ELR (cell line): ENCODE measurements around the gene CCDC146.
A peak's percentile ranks its signal among the peaks of the same experiment; 100 is the strongest.
"Not testable (repeated sequence)": the region's sequence is repeated elsewhere in the genome, so short reads cannot be mapped to it uniquely, and the experiment has no call there.

Source experiments
- DNase-seq: peaks from one replicate; pipeline ENCODE4 v3.0.0-alpha.2; 2015; ENCODE audit warnings: low read depth

CCDC146 gene, protein sequence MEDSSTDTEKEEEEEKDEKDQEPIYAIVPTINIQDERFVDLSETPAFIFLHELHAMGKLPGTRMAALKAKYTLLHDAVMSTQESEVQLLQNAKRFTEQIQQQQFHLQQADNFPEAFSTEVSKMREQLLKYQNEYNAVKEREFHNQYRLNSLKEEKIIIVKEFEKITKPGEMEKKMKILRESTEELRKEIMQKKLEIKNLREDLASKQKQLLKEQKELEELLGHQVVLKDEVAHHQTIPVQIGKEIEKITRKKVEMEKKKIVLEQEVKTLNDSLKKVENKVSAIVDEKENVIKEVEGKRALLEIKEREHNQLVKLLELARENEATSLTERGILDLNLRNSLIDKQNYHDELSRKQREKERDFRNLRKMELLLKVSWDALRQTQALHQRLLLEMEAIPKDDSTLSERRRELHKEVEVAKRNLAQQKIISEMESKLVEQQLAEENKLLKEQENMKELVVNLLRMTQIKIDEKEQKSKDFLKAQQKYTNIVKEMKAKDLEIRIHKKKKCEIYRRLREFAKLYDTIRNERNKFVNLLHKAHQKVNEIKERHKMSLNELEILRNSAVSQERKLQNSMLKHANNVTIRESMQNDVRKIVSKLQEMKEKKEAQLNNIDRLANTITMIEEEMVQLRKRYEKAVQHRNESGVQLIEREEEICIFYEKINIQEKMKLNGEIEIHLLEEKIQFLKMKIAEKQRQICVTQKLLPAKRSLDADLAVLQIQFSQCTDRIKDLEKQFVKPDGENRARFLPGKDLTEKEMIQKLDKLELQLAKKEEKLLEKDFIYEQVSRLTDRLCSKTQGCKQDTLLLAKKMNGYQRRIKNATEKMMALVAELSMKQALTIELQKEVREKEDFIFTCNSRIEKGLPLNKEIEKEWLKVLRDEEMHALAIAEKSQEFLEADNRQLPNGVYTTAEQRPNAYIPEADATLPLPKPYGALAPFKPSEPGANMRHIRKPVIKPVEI

DNA sequence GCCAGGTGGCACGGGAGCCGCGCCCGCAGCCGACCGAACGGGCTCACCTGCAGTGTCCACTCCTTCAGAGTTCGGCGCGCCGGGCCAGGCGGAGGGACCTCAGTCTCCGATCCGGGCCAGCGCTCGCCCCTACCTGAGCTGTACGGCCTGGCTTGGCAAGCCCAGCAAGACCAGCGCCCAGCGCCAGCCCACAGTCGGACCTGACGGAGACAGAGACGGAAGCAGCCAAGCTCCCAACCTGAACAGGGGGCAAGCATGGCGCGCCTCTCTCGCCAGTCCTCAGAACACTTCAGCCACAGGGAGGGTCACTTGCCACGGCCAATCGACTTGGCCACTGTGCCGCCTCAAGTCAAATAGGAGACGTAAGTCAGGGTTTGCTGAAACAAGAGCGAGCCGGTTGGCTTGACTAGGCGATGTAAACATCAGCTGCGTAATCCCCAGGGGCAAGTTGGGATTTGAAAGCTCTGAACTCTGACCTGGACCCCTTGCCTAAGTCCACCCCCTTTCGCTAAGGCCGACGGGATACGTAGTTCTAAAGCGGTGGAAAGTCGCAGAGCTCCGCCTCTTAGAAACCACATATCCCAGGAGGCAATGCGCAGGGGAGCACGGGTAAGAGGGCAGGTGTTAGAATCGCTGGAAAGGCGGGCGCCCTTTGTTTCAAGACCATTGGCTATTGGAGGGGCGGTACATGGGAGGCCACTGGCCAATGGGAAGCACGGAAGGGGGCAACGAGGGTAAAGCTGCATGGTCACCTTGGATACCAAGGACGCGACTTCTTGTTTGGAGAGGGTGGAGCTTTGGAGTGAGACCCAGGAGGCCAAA, at the start of gene CCDC146:
Gene CCDC146 (plus strand): TSS at position 756 of the 822 bp plus-strand sequence. CDS start 45,054 bp downstream, outside the sequence.
- peak; percentile 98 for DNase-seq

DNA sequence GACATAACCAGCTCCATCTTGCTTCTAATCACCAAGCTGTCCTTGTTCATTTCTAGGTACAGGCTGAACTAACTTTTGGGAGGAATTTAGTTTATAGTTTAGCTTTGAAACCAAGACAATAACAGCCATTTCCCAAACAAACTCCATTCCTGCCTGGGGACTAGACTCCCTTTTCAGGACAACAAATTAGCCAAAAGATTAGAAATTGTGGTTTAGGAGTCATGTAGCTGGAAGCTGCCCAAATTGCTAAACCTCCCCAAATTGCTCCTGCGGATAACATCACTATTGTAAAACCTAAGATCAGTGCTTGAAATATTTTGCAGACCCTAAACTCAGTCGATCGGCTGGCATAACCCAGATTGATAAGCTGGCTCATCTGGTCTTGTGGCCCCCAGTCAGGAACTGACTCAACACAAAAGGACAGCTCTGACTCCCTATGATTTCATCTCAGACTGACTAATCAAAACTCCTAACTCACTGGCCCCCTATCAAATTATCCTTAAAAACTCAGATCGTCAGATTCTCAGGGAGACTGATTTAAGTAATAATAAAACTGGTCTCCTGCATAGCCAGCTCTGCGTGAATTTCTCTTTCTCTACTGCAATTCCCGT, 47.5 kb upstream of the CCDC146 start:
- DNase-seq: peak; percentile 9

DNA sequence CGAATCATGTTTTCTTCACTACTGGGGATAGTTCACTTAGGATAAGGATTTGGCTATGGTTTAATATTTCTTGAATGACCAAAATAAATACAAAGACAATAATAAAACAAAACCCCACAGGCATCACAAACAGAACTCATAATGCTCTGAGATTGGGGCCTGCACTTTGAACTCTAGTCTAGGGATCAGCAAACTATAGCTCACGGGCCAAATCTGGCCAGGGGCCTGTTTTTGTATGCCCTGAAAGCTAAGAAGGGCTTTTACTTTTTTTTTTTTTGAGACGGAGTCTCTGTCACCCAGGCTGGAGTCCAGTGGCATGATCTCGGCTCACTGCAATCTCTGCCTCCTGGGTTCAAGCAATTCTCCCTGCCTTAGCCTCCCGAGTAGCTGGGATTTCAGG, 45.4 kb upstream of the CCDC146 start:
- not testable (repeated sequence) for DNase-seq

DNA sequence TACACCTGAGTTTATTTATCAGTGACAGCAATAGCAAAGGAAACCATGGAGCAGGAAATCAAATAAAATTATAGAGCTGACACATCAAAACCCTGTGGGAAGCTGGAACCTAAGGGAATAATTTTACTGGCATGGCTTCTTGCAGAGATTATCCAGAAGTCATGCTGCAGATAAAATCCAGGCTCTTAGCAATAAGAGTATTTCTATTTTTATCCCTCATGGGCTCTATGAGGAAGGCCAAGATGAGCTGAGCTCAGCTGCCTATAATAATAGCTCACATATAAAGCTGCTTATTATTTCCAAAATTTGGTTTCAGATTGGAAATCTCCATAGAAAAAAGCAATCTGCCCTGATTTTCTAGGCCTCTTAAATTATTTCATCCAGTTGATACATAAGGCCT, 43.3 kb upstream of the CCDC146 start:
- DNase-seq: not testable (repeated sequence)

DNA sequence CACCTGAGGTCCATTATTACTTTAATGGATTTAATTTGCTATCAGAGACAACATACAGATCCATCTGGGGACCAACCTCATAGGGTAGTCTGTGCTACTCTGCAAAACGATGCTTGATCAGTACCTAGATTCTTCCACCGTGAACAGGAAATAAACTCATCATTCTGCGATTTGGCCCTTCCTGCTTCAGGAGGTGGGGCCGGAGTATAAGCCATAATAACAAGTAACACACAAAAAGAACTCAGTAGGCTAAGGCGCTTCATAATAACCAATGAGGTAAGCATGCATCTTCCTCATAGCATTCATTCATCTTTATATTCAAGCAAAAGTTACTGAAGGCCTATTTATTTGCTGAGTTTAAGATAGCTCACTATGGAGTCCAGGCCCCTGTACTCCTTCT, 42.8 kb upstream of the CCDC146 start:
- peak; percentile 1 for DNase-seq

DNA sequence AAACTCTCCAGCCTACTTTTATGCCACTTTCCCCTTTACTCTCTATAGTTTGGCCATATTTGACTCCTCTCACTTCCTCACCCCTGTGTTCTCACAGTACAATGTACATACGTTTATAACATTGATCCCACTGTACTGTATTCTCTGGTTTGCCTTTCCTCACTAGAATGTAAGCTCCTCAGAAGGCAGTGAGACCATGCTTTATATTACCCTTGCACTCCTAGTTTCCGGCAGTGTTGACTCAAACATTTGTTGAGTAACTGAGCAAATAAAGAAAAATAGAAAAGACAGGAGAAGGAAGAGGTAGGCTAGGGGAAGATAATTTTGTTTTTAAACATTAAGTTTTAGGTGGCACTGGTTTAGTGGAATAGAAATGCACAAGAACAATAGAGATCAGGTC, 42.2 kb upstream of the CCDC146 start:
- DNase-seq: not testable (repeated sequence)

DNA sequence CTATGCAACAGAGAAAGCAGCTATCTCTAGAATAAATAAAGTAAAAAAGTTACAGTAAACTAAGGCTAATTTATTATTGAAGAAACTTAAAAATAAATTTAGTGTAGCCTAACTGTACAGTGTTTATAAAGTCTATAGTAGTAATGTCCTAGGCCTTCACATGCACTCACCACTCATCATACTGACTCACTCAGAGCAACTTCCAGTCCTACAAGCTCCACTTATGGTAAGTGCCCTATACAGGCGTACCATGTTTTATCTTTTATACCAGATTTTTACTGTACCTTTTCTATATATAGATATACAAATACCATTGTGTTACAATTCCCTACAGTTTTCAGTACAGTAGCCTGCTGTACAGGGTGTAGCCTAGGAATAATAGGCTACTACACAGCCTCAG, 40.2 kb upstream of the CCDC146 start:
- DNase-seq: peak; percentile 17

DNA sequence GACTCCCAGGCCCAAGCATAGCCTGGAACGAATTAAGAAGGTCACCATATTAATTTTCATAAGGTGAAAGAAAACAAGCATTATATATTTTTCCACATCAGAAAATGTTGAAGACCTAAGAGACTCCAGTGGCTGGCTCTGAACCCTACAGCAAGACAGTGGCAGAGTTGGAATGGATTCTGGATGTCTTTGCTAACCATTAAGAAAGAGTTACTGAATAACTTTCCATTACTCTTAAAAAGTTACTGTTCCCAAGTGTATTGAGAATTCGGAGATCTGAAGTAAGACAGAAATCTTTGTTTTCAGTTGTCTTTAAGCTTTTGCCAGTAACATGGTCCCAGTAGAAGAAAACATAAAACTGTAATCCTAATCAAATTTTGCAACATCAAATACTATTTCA, 30.1 kb upstream of the CCDC146 start:
- DNase-seq: not testable (repeated sequence)

DNA sequence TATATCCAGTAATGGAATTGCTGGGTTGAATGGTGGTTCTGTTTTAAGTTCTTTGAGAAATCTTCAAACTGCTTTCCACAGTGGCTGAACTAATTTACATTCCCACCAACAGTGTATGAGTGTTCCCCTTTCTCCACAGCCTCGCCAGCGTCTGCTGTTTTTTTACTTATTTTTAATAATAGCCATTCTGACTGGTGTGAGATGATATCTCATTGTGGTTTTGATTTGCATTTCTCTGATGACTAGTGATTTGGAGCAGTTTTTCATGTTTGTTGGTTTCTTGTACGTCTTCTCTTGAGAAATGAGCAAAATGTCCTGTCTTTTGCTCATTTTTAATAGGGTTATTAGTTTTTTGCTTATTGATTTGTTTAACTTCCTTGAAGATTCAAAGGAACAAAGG, 21.9 kb upstream of the CCDC146 start:
- not testable (repeated sequence) for DNase-seq

DNA sequence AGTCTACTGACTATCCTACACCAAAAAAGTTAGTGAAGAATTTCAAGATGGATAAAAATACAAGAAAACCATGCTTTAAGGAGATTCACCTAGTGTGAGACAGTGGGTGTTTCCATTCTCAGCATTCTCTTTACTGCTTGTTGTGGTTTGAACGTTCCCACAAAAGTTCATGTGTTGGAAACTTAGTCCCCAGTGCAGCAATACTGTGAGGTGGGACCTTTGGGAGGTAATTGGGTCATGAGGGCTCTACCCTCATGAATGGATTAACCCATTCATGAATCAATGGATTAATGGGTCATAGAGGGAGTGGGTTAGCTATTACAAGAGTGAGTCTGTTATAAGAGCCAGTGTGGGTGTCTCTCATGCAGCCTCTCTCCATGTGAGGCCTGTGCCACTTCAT, 21.2 kb upstream of the CCDC146 start:
- DNase-seq: not testable (repeated sequence)

DNA sequence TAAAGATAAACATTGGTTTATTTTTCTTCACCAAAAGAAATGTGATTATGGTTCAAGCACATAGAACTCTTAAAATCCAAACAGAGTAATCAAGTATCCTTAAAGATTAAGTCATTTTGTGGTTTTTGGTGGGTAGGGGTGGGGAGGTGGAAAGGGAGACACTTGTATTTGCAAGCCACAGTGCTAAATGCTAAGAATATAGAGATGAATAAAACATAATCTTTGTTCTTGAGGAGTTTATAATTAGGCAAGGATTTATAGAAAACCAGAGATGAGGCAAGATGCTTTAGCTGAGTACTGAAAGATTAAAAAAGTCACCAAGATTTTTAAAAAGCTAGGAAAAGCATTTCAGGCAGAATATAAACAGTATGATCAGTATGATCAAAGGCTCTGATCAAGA, 19.7 kb upstream of the CCDC146 start:
- not testable (repeated sequence) for DNase-seq

DNA sequence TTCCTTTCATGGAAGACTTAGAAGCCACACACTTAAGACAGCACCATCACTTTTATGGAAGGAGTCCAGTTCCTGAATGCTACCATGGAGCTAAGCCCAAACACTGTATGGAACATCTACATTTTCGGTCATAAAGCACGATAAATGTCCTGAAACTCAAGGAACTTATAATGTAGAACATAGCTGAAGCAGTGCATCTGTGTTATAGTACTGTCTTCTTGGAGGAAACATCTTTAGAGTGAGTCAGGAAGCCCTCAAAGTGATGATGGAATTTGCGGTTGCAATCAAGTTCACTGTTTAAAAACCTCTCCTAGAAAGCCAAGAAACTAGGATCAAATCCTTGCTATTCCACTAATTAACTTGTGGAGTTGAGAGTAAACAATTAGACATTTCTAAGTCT, 16.5 kb upstream of the CCDC146 start:
- peak; percentile 48 for DNase-seq

DNA sequence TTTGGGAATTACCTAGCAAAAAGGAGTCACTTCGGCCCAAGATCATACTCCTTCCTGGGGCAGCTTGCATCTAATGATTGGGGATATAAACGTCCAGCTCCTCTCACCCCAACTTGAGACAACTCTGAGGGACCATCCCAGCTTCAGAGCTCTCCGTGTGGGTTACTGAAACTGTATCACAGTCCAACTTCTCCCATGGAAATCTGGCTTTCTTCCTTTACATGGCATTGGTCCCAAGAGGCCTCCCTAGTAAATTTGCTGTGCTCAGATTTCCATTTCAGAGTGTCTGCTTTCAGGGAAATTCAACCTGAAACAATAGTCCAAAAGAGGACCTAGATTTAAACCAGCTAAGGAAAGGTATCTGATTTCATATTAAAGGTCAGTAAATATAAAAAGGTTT, 14.8 kb upstream of the CCDC146 start:
- not testable (repeated sequence) for DNase-seq

DNA sequence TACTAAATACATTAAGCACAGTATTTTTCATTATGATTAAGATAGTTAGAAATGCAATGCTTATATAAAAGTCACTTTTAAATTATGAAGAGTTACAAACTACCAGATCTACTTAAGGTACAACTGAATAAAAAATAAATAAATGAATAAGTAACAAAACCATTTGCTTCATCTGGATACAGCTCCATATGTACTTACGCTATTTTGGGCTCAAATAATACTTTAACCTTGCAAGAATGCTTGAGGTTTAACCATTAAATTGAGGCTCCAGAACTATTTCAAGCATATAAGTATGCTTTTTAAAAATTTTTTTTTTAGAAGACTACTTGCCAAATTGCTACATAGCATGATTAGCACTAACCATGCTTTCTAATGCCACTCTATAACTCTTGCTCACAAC, 14.1 kb upstream of the CCDC146 start:
- DNase-seq: not testable (repeated sequence)

DNA sequence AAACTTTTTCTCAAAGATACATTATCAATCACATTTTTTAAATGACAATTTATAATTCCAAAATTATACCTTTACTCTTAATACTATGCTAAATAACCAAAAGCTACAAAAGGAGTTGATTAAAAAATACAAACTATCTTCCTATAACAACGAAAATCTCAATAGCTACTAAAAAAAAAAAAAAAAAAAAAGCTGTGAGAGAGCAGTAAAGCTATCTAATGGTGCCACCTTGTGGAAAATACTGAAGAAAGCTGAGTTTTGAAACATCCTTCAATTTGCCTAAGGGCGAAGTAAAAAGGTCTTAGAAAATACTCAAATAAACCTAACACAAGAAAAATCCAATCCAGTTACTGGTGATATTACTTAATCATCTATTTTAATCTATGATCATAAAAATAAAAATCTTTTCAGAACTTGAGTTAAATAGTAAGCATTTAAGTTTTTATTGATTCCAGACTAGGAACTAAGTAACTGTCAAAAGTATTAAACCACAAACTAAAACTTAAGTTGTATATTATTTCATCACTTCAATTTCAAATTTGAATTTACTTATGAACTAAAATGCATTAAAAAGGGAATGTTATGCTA, 9.6 kb upstream of the CCDC146 start:
- peak; percentile 40 for DNase-seq

DNA sequence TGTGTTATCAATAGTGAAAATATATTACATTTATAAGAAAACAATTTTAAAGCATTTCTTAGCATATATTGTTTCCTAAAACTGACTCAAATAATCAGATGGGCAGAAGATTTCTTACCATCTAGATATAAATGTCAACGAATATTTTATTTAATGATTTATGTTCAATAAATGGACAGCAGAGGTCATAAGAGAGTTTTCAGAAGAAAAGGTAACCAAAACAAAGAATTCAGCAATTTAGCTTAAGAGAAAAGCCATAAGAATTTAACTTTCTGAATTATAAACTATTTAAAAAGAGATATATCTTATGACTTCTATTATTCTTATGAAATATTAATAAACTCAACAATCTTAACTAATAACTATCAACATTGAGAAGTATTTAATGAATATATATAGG, 3.1 kb downstream of the CCDC146 start:
- DNase-seq: peak; percentile 21

DNA sequence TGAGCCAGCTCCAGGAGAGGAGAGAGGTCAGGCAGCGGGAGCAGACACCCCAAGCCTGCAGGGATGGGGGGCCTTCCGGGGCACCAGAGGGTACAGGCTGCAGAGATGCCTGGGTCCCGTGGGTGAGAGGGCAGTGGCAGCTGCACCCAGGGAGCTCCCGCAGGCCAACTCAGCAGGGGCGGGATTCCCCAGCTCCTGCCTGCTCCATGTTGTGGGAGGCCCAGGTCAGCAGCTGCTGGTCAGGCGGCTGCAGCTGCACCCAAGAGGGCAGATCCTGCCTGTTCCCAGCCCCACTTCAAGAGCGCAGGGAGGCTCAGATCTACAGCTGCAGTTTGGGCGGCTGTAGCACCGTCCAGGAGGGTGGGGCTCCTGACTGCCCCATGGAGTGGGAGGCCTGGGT, 4.6 kb downstream of the CCDC146 start:
- not testable (repeated sequence) for DNase-seq

DNA sequence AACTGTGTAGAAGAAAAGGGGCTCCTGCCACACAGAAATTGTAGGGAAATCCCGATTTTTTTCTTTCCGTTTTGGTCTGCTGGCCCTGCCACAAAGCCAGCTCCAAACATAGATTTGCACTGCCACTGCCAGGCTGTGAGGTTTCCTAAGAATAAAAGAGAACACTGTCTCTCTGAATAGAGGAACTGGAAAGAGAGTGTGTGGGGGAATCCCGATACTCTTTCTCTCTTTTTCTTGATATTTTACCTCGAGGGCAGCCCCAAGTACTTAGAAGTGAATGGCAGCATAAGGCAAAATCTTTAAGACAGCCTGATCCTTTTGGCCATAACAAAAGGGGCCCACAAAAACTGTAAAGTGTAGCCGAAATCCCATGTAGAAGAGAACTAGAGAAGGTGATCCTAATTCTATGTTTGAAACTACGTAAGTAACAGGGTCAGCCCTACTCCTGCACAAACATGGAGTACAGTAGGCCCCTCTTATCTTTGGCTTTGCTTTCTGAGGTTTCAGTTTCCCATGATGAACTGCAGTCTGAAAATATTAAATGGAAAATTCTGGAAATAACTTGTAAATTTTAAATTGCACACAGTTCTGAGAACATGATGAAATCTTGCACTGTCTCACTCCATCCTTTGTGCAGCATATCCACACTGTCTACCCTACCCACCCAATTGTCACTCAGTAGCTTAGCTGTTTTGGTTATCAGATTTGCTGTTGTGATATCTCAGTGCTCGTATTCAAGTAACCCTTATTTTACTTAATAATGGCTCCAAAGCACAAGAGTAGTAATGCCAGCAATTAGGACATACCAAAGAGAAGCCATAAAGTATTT, 6.4 kb downstream of the CCDC146 start:
- not testable (repeated sequence) for DNase-seq

DNA sequence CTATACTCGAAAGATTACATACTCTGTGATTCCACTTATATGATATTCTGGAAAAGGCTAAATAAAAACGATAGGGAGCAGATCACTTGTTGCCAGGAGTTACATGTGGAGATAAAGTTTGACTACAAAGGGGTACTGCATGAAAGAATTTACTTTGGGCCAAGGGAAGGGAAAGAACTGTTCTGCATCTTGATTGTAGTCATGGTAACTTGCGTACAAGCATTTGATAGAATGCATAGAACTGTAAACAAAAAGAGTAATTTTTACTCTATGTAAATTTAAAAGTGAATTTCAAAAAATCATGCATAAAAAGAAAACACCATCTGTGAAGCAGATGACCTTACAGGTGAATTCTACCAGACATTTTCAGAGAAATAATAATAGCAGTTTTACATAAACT, 9.4 kb downstream of the CCDC146 start:
- not testable (repeated sequence) for DNase-seq

DNA sequence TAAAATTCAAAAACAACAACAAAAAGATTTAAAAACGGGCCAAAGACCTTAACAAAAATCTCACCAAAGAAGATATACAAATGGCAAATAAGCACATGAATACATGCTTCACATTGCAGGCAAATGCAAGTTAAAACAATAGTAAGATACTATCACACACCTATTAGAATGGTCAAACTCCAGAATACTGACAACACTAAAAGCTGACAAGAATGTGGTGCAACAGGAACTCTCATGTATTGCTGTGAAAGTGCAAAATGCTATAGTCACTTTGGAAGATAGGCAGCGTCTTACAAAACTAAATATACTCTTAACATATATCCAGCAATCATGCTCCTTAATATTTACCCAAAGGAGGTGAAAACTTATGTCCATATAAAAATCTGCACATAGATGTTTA, 16.3 kb downstream of the CCDC146 start:
- DNase-seq: not testable (repeated sequence)
